OCI-M1 (cell line): ENCODE data around the gene OSBPL3.

ENCODE experiments used
- DNase-seq: peaks from one replicate; lab custom pipeline; 2025; lab: John Stamatoyannopoulos, UW

The OSBPL3 gene

GRCh38 chr7:24979470-24979862 is 512 bp downstream of the OSBPL3 start:
- DNase-seq = no peak

- peak; percentile 65 for DNase-seq
Observed at GRCh38 chr7:24978843-24979469, 1.0 kb downstream of the OSBPL3 start.

- DNase-seq = no peak
Observed at GRCh38 chr7:24975644-24976260, 4.2 kb downstream of the OSBPL3 start.

GRCh38 chr7:24975172-24975571 is 4.8 kb downstream of the OSBPL3 start:
- DNase-seq = no peak

DNA sequence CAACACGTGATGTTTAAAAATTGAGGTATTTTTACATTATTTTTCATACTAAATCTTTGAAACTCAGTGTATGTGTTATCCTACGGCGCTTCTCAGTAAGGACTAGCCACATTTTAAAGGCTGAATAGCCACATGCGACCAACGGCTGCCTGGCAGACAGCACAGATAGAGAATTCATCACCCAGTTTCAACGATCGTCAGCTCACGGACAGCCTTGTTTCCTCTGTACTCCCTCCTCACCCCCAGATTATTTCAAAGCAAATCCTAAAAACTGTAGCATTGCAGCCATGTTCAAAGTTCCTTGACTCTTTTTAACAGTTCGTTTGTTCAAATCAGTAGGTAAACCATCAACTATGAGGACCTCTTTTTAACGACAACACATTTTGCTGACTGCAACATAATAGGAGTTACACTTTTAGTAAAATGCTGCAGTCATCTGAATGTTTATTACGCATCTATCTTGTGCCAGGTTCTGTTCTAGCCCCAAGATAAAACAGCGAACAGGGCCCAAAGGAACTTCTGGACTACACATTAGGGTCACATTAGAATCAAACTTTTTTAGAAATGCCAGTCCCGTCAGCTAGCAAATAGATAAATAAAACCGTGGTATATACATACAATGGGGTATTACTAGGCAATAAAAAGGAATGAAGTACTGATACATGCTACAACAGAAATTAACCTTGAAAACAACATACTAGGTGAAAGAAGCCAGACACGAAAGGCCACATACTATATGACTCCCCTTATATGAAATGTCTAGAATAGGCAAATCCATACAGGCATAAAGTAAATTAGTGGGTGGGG is 5.7 kb downstream of the OSBPL3 start:
- DNase-seq = no peak

GRCh38 chr7:24972991-24973390 is 7.0 kb downstream of the OSBPL3 start:
- no peak for DNase-seq

GRCh38 chr7:24972166-24972477 is 7.9 kb downstream of the OSBPL3 start:
- DNase-seq = no peak

GRCh38 chr7:24971333-24972165 is 8.4 kb downstream of the OSBPL3 start:
- DNase-seq = peak; percentile 27

GRCh38 chr7:24970676-24971075 is 9.3 kb downstream of the OSBPL3 start:
- DNase-seq = peak; percentile 5

DNA sequence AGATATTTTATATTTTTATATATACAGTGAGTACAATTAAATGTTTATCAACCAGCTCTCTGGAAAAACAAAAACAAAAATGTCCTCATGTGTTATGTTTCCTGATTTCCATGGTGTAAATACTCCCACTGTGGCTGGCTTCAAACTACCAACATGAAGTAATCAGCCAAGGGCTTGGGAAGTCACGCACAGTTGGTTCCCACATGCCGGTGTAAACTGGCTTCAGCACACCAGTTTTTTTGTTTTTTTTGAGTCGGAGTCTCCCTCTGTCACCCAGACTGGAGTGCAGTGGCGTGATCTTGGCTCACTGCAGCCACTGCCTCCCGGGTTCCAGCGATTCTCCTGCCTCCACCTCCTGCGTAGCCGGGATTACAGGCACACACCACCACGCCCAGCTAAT is 11.8 kb downstream of the OSBPL3 start:
- DNase-seq = no peak

GRCh38 chr7:24967696-24968095 is 12.3 kb downstream of the OSBPL3 start:
- DNase-seq = no peak

DNA sequence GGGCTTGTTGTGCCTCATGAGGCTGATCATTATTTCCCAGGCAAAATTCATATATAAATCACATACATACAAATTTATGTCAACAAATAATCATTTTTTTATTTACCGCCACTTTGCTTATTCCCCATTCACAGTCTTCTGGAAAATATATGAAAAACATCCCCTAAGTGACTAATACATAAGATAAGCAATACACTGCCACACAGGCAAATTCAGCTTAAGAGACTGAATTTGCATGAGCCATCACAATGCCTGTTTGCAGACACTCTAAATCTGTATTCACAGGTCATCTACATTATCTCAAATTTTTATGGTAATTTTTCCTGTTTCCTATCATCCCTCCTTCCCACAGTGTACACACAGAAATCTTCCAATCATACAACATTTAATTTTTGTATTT is 13.2 kb downstream of the OSBPL3 start:
- DNase-seq = no peak

DNA sequence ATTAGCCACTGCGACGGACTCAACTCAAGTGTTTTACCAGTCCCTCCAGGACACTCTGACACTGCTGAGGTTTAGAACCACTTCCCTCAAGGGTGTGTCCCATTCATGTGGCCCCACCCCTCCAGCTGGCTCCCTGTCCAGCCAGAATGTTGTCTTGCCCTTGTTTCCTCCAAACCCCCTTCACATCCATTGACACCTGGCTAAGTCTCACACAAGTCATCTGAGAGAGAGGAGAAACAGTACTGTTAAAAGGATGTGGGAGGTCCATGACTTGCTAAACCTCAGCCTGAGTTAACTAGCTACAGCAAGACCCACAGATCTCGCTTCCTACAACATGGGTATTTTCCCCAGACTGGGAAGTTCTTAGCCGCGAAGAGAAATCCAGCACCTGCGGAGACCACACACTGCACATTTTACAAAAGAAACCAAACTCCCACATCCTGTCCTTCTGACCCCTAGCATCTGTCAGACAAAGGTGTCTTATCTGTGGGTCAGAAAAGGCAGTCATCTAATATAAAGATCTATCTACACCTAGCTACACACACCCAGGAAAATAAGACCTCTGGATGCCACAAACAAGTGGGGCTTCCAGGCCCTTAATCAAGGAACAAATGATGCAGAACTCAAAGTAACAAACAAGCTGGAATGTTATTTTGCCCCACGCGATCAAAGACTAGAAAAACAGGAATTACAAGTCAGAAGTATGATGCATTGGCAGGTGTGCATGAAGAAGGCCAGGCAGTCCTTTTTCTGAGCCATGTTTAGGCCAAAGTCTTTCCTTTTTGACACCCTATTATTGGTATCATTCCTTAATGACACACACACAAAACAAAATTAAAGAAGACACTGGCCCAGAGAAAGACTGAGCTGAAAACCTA is 13.9 kb downstream of the OSBPL3 start:
- DNase-seq = no peak

GRCh38 chr7:24964191-24964590 is 15.8 kb downstream of the OSBPL3 start:
- DNase-seq = no peak

GRCh38 chr7:24963218-24963617 is 16.8 kb downstream of the OSBPL3 start:
- peak; percentile 78 for DNase-seq

DNA sequence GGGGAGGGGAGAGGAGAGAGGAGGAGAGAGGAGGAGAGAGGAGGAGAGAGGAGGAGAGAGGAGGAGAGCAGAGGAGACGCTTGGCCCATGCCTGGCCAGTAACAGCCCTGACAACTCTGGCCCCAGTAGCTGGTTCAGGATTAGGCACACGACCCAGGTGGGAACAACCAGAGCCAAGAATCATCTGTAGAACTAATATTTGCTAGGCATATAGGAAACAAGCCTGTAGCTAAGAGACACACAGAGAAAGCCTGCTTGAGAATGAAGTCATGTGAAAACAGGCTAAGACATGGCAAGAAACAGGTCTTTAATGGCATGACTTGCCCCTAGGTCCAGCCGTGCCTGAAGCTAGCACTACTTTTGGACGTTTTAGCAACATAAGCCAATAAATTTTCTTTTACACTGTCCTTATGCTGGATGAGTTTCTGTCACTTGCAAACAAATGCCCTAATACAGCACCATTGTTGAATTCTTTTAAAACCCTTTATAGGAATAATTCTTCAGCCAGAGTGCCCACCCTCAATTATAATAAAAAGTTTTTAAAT is 17.5 kb downstream of the OSBPL3 start:
- no peak for DNase-seq

GRCh38 chr7:24959735-24960485 is 20.1 kb downstream of the OSBPL3 start:
- DNase-seq = no peak

- DNase-seq = no peak
Observed at GRCh38 chr7:24958399-24958798, 21.6 kb downstream of the OSBPL3 start.

GRCh38 chr7:24956021-24956420 is 24.0 kb downstream of the OSBPL3 start:
- DNase-seq = no peak

GRCh38 chr7:24955313-24955712 is 24.7 kb downstream of the OSBPL3 start:
- DNase-seq = no peak
